GM18951 (cell line): ENCODE results near the gene KCNJ15.

Experiments
- POLR2A ChIP-seq: IDR thresholded peaks from 4 replicates; pipeline ENCODE4 v1.6.1; 2011; ENCODE audit warnings: mild to moderate bottlenecking; ENCODE audit not compliant: insufficient read length, insufficient read depth; ENCODE audit errors: extremely low read depth
- in situ Hi-C: fragments of 300-500 bp; cut with MboI; formaldehyde crosslinking; loops from one replicate; pipeline ENCODE4 v1.12.0; 2022; ENCODE audit warnings: low sequenced_read_pairs, mixed read lengths, inconsistent platforms; ENCODE audit not compliant: unreplicated experiment

The KCNJ15 gene

DNA sequence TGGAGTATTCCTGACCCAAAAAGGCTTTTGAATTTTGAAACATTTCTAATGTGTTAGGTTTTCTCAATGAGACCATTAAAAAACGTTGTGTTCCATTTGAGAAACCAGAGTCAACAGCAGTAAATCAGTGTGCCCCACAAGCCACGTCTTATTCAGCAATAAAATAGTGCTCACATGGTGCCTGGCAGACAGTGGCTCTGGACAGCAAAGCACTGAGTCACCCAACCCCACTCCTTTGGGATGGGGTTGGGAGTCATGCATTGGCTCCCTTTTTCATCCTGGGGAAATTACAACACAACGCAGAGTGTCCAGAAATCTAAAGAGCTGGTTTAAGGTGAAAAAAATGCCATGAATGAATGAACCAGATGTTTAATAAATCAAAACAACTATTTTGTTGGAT lies 46.5 kb downstream of the KCNJ15 start:
- in situ Hi-C loops: no loop called here

DNA sequence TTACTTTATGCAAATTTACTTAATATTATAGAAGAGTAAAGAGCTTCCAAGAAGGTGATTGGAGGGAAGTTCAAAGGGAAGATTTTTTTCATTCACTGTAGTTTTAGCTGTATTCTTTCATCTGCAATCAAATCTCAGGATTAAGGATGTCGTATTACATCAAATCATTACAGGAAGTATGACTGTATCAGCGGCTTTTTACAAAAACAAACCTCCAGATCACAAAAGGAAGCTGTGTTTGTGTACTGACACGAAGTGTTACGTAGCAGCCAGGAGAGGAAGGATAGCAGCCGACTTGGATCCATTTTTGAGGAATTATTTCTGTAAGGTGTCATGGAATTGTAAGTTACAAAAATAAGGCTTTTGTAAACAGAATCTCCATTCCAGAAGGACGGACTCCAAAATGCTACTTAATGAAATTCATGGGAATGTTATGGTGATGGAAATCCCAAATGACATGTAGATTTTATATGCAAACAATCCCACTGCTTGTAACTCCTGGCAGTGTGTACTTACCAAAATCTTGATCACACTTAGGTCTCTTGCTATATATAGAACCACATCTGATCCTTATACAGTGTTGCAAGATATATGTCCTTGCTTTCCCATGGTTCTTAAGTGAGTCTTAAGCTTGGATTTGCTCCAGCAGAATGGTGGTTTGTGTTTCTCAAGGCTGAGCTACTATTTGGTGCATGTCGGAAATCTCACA lies 49.8 kb downstream of the KCNJ15 start:
- TF ChIP-seq POLR2A: no peak
- in situ Hi-C loops: no loop called here

More for the DNA sequence above, 46.5 kb downstream of the KCNJ15 start:
- TF ChIP-seq POLR2A: no peak

DNA sequence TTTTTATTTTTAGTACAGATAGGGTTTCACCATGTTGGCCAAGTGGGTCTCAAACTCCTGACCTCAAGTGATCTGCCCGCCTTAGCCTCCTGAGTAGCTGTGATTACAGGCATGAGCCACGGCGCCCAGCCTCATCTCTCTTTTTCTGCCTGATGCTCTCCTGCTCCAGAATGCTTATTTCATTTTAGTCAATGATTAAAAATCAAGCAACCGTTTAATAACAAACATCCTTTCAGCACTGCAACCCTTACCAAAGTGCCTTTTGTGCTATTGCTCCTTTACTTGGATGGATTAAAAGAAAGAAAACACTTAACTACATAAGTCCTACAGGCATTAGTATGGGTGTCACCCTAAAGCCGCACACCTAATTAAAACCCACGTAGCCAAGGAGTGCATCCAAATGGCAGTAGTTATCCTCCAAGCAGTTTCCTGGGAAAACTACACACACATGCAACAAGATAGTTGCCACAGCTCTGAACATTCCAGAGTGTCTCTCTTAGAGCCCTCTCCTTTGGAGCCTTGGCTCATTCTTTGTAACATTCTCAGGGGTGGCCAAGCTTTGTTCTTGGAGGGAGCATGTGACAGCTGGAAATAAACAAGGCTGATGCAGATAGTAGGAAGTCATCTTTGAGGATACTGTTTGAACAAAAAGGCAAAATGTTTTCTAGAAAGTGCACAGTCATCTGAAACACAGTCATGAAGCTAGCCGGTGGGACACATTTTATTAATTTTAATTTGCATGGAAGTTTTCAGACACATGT lies 51.2 kb downstream of the KCNJ15 start:
- in situ Hi-C loops: no loop called here
- no peak for TF ChIP-seq POLR2A

DNA sequence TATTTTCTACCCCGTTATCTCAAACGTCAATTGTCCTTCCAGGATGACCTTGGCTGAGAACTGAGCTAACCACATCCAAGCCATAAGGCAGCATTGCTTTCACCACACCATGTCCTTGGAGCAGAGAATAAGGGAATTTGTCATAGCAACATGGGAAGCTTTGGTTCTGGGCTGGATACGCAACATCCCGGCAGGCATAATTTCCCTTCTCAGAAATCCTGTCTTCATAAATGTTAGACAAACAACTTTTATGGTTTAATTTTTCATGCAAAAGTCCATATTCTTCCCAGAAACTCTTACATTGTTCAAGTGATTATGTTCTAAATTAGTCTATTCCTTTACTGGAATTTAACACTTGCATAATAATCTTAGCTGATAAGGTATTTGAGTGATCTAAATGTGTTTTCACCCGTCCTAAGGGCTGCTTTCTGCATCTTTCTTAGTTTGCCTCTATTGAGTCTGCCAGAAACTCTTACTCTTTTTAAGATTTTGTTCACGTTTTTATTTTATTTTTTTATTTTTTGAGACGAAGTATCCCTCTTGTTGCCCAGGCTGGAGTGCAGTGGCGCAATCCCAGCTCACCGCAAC lies 51.8 kb downstream of the KCNJ15 start:
- in situ Hi-C loops: no loop called here
- TF ChIP-seq POLR2A: no peak

DNA sequence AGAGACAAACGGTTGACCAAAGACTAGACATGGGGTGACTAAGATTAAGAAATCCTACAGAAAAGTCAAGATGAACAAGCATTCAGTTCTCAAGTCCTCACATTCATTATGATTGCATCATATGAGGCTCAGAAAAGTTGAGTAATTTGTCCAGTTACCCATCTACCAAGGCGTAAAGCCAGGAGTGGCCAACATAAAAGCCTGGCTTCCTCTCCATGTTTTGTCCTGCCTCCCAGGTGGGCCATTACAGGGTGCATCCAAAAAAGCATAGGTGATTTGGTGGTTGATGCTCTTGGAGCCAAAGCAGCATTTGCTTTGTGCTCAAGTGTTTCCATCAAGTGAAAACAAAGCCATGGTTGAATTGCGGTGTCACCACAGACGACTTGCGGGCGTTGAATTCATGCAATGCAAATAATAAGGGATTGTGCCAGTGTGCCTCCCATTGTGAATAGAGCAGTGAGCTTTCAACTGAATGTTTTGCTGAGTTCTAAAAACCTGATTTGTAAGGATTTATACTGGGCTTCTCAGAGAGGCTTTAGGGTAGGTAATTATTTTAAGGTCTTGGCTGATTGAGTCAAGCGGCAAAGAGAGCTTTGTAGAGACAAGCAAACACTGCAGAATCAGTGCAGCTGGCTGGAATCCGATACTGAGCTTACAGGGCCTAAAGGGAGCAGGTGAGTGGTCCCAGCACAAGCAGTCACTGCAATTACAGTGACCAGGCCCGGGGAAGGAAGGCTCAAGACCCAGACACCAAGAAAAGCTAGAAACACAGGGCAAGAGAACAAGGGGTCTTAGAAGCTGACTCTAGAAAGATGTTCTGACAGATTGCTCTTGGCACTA lies 54.1 kb downstream of the KCNJ15 start:
- TF ChIP-seq POLR2A: no peak
- in situ Hi-C loops: no loop called here

DNA sequence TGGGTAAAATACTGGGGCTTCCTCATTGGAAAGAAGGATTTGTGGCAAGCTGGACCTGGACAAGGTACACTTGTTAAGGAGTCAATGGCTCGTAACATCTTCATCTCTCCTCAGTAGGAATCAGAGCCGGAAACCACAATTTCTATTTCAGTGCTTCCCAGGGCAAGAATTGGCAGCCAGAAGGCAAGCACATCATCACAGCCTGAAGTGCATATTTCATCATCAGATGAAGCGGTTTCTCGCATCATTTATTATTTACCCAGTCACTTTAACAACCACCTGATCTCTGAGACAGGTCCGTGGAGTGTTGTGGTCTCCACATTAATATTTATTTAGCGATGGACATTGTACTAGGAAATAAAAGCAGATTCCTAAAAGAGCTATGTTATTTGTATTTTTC lies 55.0 kb downstream of the KCNJ15 start:
- in situ Hi-C loops: no loop called here
- TF ChIP-seq POLR2A: no peak

DNA sequence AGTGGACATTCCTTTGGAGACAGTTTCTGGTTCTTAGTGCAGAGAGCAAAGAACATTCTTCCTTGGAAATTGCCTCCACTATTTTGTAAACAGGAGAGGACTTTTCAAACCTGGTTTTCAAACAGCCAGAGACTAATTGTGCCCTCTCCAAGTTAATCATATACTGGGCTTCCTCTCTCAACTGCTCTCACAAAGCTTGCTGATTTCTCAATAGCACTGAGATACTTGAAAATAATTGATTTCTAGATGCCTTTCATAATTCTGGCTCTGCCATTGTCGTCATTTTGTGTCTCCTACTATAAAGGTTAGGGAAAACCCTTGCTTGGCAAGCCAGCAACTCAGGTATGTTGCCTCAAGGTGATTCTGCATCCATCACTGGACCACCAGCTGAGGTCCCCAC lies 56.0 kb downstream of the KCNJ15 start:
- no peak for TF ChIP-seq POLR2A
- in situ Hi-C loops: no loop called here

DNA sequence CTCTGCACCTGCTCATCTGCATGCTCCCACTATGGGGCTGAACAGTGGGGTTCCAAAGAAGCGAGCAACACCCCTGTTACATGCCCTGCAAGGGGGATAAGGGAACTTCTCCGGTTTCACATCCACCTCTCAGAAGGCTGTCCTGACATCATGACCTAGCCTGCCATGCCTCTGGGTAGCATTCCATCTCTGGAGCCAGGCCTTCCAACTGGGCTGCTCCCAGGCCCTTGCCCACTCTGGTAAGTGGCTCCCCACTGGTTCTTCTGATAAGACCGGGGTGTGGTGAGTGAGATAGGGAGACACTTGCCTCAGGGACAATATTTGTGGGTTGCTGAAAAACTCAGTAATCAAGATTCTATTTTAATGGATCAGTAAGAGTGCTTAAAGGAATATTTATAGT lies 57.8 kb downstream of the KCNJ15 start:
- no peak for TF ChIP-seq POLR2A
- in situ Hi-C loops: no loop called here

DNA sequence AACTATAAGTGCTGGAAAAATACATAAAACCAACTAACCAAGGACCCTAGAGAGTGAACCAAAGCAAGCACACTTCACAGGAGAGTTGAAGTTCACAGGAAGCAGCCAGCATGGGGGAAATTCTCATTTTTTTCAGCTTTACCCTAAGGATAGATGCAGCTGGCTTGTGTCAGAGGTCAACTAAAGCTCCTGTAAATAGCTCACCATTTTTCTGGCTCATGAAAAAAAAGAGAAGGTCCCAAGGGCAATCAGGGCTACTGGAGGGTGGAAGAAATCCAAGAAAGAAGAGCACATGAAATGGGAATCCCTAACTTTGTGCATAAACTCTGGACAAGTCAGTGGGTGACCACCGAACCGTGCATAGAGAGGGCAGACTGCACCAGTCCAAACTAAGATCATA lies 58.3 kb downstream of the KCNJ15 start:
- no peak for TF ChIP-seq POLR2A
- in situ Hi-C loops: no loop called here

DNA sequence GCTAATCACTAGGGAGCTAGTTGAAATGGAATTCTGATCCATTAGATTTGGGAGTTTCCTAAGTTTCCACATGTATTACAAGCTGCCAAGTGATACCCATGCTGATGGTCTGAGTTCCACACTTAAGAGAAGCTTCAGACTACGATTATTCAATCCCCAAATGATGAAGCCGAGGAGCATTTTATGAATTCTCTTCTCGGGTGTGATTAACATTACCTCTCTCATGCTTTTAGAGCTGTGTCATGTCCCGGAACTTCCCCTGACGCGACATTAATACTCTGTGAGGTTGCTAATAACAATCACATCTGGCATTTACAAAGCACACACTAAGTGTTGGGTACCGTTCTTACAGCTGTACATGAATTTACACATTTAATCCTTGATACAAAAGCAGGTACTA lies 63.0 kb downstream of the KCNJ15 start:
- no peak for TF ChIP-seq POLR2A
- in situ Hi-C loops: no loop called here

DNA sequence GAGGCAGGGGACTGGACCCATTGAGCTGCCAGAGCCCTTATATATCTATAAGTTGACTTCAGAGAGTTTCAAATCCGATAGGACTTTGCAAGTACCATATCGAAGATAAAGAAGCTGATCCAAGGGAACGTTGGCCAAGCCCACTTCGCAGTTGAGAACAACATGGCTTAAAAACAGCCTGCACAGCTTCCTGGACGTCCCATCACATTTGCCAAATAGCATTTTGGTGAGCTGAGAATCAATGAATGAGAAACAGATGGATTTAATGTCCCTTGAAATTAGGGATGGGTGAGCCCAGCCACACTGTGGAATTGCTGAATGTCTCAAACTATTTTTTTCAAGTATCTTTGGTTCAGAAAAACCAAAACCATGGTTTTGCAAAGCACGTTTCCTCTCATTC lies 64.8 kb downstream of the KCNJ15 start:
- no peak for TF ChIP-seq POLR2A
- in situ Hi-C loops: no loop called here

DNA sequence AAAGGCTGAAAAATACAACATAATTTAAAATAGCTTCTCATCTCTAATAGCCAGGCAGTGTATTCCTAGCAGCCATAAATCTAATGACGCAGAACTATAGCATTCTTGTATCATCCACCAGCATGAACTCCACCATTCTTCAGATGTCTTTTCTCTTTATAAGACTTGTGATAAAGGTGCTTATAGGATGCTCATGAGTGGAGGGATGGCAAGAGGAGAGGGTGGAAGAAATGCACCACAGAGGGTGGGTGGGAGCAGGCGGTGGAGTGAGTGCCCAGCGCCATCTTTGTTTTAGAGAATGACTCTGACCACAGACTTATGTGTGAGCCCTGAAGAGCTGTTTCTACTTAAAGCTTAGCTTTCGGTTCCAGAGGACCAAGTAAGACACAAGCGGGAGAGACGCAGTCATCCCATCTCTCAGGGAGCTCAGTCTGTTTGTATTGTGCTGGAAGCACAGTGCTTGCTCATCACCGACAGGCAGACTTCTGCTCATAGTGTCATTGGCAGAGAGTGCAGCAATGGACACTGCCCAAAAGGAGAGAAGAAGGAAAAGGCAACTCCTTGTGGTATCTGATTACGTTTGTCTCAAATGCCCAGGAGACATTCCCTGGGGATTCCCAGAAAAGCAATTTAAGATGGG lies 65.6 kb downstream of the KCNJ15 start:
- TF ChIP-seq POLR2A: no peak
- in situ Hi-C loops: no loop called here
